Measurements from ENCODE around the gene PRKAG2. TPM values are rescaled to one million over a fixed set of nuclear protein-coding genes. Genes with fewer than 3 reads are reported as not detected.

The PRKAG2 gene
- total RNA-seq, 1 experiment from 2014 or later = 73.9 TPM

DNA sequence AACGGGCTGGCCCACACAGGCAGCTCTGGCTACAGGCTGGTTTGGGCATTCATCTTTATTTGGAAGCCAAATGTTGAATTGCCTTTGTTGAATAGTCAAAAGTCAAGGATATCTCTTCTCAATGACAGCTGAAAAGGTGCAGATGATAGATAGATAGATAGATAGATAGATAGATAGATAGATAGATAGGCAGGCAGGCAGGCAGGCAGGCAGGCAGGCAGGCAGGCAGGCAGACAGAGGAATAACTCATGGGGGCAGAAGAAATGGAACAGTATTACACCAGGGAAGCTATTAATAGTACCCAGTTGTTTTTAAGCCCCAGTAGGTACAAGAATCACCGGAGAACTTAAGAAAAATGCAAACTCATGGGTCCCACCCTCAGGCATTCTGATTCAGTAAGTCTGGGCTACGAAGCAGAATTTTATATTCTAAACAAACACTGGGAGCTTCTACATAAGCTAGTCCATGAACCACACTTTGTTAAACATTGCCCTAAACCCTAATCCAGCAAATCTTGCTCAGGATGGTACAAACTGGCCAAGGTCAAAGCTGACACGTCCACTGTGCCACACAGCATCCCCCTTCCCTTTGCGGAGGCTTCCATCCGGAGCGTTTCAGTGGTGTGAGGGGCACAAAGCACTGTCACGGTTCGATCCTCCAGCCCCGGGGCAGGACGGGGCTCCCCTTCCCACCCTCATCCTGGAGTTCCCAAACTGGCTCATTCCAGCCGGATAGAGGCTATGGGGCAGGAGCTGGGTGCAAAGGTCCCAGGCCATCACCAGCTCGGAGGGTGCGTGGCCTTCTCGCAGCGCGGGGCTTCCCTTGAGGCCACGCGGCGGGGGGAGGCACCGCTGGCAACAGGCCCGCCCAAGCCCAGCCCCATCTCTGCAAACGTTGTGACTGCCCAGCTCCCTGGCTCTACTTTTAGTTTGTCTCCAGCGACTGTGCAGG lies 6.7 kb downstream of the PRKAG2 start:
- intact Hi-C loops (cut with micrococcal nuclease) = loop anchor here (10.0 kb wide), 1 partner anchor 275 kb away; no protein-coding TSS in a partner anchor
- no TSS peak for BruUV-seq (replicated peaks)
- Mint-ChIP-seq H3K27me3 (ENCODE audit: insufficient read depth, unreplicated experiment) (no peaks in the 10 kb centered on the region), H3K36me3 (ENCODE audit: insufficient read depth, unreplicated experiment) (no peaks in the 10 kb centered on the region), H3K4me3 (ENCODE audit: unreplicated experiment) (no peak overlapping the region), H3K9me3 (ENCODE audit: unreplicated experiment) (no peaks in the 10 kb centered on the region), H3K4me1 (ENCODE audit: insufficient read depth, unreplicated experiment) (no peaks in the 10 kb centered on the region), H3K27ac (ENCODE audit: low read depth, unreplicated experiment) (no peak overlapping the region)
- POLR2A ChIA-PET = no interaction called here
- CTCF ChIA-PET = interaction anchor here (0.6 to 1.7 kb wide), 8 partner anchors 10 to 122 kb away, joined by 3 to 9 read pairs (median 4); no protein-coding TSS in a partner anchor
- no peak for TF ChIP-seq CTCF (IDR thresholded peaks at IDR 0.05; ENCODE audit: unreplicated experiment)
- no peak for DNase-seq (ENCODE audit: unreplicated experiment)

GRCh38 chr7:151869455-151869854 lies 7.5 kb downstream of the PRKAG2 start:
- Mint-ChIP-seq H3K36me3 (ENCODE audit: insufficient read depth, unreplicated experiment) (no peaks in the 10 kb centered on the region), H3K27me3 (ENCODE audit: insufficient read depth, unreplicated experiment) (no peaks in the 10 kb centered on the region), H3K4me1 (ENCODE audit: insufficient read depth, unreplicated experiment) (no peaks in the 10 kb centered on the region), H3K4me3 (ENCODE audit: unreplicated experiment) (no peak overlapping the region), H3K27ac (ENCODE audit: low read depth, unreplicated experiment) (no peak overlapping the region), H3K9me3 (ENCODE audit: unreplicated experiment) (no peaks in the 10 kb centered on the region)
- DNase-seq (ENCODE audit: unreplicated experiment) = no peak
- intact Hi-C loops (cut with micrococcal nuclease) = no loop called here
- ChIA-PET CTCF (interaction anchor here (0.6 to 1.7 kb wide), 6 partner anchors 10 to 114 kb away, joined by 3 to 9 read pairs (median 4); no protein-coding TSS in a partner anchor), POLR2A (no interaction called here)
- TF ChIP-seq CTCF (IDR thresholded peaks at IDR 0.05; ENCODE audit: unreplicated experiment) = no peak
- no TSS peak for BruUV-seq (replicated peaks)

DNA sequence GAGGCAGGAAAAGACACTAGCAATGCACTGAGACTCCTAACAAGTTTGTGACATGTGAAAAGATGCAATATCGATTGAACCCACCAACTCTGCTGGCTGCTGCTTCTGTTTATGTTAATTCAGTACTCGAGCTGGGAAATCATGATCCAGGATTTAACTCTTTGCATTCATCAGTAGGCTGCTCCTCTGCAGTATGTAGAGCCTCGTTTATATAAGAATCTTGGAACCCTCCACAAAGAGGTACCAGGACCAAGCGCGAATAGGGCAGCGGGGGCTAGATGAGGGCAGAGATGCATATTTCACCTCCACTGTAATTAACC lies 7.8 kb downstream of the PRKAG2 start:
- Mint-ChIP-seq H3K4me1 (ENCODE audit: insufficient read depth, unreplicated experiment) (no peaks in the 10 kb centered on the region), H3K9me3 (ENCODE audit: unreplicated experiment) (no peaks in the 10 kb centered on the region), H3K4me3 (ENCODE audit: unreplicated experiment) (no peak overlapping the region), H3K27ac (ENCODE audit: low read depth, unreplicated experiment) (no peak overlapping the region), H3K27me3 (ENCODE audit: insufficient read depth, unreplicated experiment) (no peaks in the 10 kb centered on the region), H3K36me3 (ENCODE audit: insufficient read depth, unreplicated experiment) (no peaks in the 10 kb centered on the region)
- no peak for DNase-seq (ENCODE audit: unreplicated experiment)
- ChIA-PET POLR2A (no interaction called here), CTCF (interaction anchor here (0.6 to 1.7 kb wide), 3 partner anchors 87 to 292 kb away, joined by 4 to 9 read pairs (median 4); no protein-coding TSS in a partner anchor)
- intact Hi-C loops (cut with micrococcal nuclease) = no loop called here
- no peak for TF ChIP-seq CTCF (IDR thresholded peaks at IDR 0.05; ENCODE audit: unreplicated experiment)
- BruUV-seq (replicated peaks) = no TSS peak

GRCh38 chr7:151868396-151869108 lies 8.4 kb downstream of the PRKAG2 start:
- Mint-ChIP-seq H3K27me3 (ENCODE audit: insufficient read depth, unreplicated experiment) (no peaks in the 10 kb centered on the region), H3K4me3 (ENCODE audit: unreplicated experiment) (no peak overlapping the region), H3K27ac (ENCODE audit: low read depth, unreplicated experiment) (no peak overlapping the region), H3K9me3 (ENCODE audit: unreplicated experiment) (no peaks in the 10 kb centered on the region), H3K36me3 (ENCODE audit: insufficient read depth, unreplicated experiment) (no peaks in the 10 kb centered on the region), H3K4me1 (ENCODE audit: insufficient read depth, unreplicated experiment) (no peaks in the 10 kb centered on the region)
- no peak for TF ChIP-seq CTCF (IDR thresholded peaks at IDR 0.05; ENCODE audit: unreplicated experiment)
- ChIA-PET CTCF (interaction anchor here (0.6 to 0.9 kb wide), 4 partner anchors 10 to 293 kb away, joined by 3 to 4 read pairs (median 4); no protein-coding TSS in a partner anchor), POLR2A (interaction anchor here (0.7 kb wide), 1 partner anchor 106 kb away, joined by 3 read pairs; no protein-coding TSS in a partner anchor)
- intact Hi-C loops (cut with micrococcal nuclease) = no loop called here
- no TSS peak for BruUV-seq (replicated peaks)
- DNase-seq (ENCODE audit: unreplicated experiment) = no peak
